Muscle of back (tissue), 13 donors: ENCODE measurements around the gene TRIM68. TPM values are rescaled to one million over a fixed set of nuclear protein-coding genes. Genes with fewer than 3 reads are reported as not detected.
A peak's percentile ranks its signal among the peaks of the same experiment; 100 is the strongest.

Source experiments
- DNase-seq, 3 donors: peaks; one replicate each; pipeline versions ENCODE4 v3.0.0 to v3.0.0-alpha.2; 2013
- long read RNA-seq, 9 donors: transcript quantifications; one replicate each; lab custom pipeline, GENCODE V29; 2026
- polyA plus RNA-seq, 10 donors: library from polyadenylated mRNA; unstranded; fragments of 120-200 nt; gene quantifications; one replicate each; pipeline ENCODE4 v1.2.1, GENCODE V29; 2013; ENCODE audit not compliant: insufficient read length in 10 of 10

The TRIM68 gene
- polyA plus RNA-seq = 10 to 100 TPM in 1 of 10 donors, 1 to 10 TPM in 9; 5.7 to 10.1 (median 8.3) TPM
- long read RNA-seq, donor 1, partial matches to known transcripts = 0 of 1 reads
- long read RNA-seq, donor 1, other reads (novel, unspliced or antisense) = 0 of 1 reads
- long read RNA-seq, donor 2, partial matches to known transcripts = 0 of 1 reads
- long read RNA-seq, donor 2, other reads (novel, unspliced or antisense) = 0 of 1 reads
- long read RNA-seq, donor 3 = 0 reads
- long read RNA-seq, donor 4 = 0 reads
- long read RNA-seq, donor 5, partial matches to known transcripts = 0 of 3 reads
- long read RNA-seq, donor 5, other reads (novel, unspliced or antisense) = 0 of 3 reads
- long read RNA-seq, donor 6, partial matches to known transcripts = 0 of 4 reads
- long read RNA-seq, donor 6, other reads (novel, unspliced or antisense) = 0 of 4 reads
- long read RNA-seq, donor 7 = 0 reads
- long read RNA-seq, donor 8 = 0 reads
- long read RNA-seq, donor 9 = 0 reads

DNA sequence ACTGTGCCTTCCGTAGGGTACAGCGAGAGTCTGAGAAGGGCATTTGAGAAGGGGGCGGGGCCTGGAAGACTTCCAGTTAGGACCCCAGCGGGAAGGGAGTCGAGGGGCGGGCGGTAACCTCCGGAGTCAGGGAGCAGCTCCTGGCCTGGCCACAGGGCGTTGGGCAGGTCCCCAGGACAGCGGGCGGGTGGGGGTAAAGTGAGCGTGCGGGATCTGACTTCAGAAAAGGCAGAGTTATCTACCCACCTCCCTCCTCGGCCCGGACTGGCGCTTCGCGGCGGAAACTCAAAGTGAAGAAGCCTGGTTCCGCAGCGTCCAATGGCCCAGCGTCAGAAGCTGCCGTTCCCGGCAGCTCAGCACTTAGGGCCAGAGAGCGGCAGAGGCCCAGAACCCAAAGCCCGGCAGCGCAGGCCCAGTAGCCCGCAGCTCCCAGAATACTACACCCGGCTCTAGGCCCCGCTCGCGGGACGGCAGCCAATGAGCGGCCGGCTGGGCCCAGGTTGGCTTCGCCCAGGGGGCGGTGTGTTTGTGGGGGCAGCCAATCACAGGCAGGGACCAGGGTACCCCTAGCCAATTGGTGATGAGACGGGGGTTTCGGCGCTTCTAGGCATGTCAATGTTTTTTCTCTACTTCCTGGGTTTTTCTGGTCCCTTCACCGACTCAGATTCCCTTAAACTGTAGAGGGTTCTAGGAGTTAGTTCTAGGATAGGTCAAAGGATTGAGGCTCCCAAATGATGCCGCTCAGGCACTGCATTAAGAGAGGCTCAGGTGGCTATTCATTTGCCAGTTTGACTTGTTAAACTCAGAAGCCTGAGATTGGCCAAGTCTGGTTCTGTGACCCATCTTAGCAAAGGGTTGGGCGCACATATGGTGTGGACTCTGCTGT is at the start of gene TRIM68:
Gene TRIM68 (minus strand): TSS at position 451 of the 886 bp plus-strand sequence. CDS start 2,727 bp downstream, outside the sequence.
- peak; percentile 94 to 97 (median 95) for DNase-seq

DNA sequence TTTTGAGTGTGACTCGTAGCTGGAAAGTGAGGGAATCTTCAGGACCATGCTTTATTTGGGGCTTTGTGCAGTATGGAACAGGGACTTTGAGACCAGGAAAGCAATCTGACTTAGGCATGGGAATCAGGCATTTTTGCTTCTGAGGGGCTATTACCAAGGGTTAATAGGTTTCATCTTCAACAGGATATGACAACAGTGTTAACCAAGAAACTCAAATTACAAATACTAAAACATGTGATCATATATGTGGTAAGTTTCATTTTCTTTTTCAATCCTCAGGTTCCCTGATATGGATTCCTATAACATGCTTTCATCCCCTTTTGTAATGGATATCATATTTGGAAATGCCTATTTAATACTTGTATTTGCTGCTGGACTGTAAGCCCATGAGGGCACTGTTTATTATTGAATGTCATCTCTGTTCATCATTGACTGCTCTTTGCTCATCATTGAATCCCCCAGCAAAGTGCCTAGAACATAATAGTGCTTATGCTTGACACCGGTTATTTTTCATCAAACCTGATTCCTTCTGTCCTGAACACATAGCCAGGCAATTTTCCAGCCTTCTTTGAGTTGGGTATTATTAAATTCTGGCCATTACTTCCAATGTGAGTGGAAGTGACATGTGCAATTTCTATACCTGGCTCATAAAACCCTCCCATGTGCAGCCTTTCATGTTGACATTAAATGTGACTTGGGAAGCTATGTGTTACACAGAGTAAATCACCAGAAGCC is 46.8 kb upstream of the TRIM68 start:
- DNase-seq = no peak

DNA sequence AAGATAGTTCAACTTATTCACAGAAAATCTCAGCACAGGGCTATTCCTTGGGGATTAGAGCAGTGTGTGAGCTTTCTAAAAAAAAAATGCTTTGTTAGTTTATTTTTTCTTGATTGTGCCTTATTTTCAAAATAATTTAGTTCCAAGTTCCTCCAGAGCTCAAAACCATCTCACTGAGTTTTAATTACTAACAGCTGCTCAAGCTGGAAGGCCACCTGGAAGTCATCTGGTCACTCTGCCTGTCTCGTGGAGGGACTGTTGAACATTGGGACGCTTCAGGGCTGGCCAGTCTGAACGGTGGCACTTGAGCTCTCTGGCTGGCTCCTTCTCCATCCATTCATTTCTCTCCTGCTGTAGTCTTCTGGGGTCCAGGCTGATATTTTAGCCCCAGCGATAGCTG is 39.7 kb upstream of the TRIM68 start:
- peak in 2 of 3 donors; percentile 8 to 28 for DNase-seq

GRCh38 chr11:4645974-4646373 is 37.9 kb upstream of the TRIM68 start:
- no peak for DNase-seq

DNA sequence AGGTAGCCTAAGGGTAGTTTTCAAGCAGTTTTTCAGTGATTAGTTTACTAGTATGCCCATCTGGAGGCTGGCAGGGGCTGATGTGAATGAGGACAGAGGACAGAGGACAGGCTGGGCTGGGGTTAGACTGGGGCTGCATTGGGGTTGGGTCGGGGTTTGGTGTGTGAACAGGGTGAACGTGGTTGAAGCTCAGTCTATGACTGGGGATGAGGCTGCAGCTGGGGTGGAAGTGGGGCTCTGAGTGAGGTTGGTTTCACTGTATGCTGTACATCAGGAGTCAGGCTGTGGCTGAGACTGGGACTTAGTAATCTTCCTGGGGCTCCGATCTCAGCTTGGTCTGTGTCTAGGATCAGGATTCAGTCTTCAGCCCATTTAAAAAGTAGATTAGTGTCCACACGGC is 36.2 kb upstream of the TRIM68 start:
- DNase-seq = no peak

GRCh38 chr11:4643682-4644081 is 35.7 kb upstream of the TRIM68 start, which contains the start of gene OR51E1:
OR51E1 (plus strand) TSS chr11:4643982; CDS start chr11:4652527, 8,545 bp downstream.
- DNase-seq = no peak

DNA sequence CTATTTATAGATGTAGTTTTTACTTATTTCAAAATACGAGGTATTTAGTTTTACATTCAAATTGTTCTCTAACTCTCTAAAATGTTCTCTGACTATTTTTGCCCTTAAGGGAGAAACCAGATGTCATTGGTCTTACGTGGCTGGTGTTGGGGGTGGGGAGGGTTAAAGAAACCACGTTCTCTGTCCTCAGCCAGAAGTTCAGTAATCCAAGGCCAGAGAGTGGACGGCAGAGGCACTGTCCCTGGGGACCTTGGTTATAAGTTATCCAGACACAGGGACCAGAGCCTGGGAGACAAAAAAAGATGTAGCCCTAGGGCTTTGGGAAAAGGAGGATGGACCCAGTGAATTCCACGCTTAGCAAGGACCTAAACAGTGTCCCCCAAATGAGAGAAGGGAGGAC is 35.0 kb upstream of the TRIM68 start:
- peak in 1 of 3 donors; percentile 29 for DNase-seq

DNA sequence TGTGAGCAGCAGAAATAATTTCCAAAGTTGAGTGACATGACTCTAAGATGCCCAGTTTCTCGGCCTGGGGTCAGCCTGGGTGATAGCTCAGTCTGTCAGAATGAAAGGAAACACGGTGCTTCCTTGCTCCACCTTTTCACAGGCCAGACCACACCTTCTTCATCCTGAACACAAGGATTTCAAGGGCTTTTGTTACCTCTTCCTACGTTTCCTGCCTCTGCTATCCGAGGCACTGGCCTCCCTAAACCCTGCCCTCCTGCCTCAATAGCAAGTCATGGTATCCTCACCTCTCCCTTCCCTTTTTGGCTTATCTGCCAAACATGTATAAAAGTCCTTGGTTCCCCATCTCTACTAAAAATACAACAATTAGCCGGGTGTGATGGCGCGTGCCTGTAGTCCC is 34.0 kb upstream of the TRIM68 start:
- DNase-seq = no peak

GRCh38 chr11:4641501-4641900 is 33.5 kb upstream of the TRIM68 start:
- no peak for DNase-seq

GRCh38 chr11:4639931-4640330 is 31.9 kb upstream of the TRIM68 start:
- DNase-seq = no peak

- no peak for DNase-seq
Measured at GRCh38 chr11:4637662-4638047, 29.6 kb upstream of the TRIM68 start.

DNA sequence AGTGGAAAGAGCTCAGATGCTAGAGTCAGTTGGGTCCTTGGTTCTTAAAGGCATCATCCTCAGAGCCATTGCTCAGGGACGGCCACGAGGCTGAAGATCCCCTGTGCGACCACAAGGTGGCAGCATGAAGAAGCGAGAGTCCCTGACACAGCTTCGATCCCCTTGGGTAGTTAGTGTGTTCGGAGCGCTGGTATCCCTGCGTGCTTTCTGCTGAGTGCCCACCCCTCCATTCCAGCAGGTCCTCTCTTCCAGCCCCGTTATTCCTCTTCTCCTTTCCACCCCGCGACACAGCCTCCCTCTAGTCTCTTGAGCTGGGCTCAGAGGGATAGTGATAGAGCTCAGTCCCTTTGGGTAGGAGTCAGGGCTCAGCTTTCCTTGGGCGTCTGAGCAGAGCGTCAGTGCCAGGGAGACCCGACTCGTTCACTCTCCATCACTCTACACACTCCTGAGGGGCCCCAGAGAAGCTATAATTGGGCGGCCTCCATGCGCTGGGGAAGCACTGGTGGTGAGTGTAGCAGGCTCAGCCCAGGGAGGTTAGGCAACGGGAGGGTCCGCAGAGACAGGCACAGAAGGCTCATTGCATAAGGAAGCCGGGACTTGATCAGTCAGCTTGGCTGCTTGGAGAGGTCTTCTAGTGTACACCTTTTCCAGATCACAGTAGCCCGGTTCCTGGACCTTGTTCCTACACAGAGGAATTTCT is 29.1 kb upstream of the TRIM68 start, which contains the start of gene OR51D1:
Gene OR51D1 (plus strand): TSS at position 516 of the 700 bp plus-strand sequence. CDS start 2,314 bp downstream, outside the sequence.
- DNase-seq = peak; percentile 58 to 78 (median 71)

DNA sequence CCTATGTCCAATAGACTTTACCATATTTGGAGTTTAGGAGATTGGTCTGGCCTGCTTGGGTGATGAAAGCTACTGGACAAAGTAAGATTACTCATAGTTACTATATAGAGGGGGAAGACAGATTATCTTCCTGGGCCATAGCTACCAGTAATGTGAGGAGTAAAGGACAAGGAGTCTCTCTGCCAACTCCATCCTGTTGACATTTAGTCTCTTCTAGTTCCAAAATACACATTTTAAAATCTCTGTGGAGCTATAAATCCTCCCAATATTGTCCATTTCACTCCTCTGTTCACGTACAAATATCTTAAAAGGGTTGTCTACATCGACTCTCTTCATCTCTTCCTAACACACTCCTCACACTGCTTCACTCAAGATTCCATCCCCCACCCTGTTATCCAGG is 28.1 kb upstream of the TRIM68 start:
- no peak for DNase-seq

DNA sequence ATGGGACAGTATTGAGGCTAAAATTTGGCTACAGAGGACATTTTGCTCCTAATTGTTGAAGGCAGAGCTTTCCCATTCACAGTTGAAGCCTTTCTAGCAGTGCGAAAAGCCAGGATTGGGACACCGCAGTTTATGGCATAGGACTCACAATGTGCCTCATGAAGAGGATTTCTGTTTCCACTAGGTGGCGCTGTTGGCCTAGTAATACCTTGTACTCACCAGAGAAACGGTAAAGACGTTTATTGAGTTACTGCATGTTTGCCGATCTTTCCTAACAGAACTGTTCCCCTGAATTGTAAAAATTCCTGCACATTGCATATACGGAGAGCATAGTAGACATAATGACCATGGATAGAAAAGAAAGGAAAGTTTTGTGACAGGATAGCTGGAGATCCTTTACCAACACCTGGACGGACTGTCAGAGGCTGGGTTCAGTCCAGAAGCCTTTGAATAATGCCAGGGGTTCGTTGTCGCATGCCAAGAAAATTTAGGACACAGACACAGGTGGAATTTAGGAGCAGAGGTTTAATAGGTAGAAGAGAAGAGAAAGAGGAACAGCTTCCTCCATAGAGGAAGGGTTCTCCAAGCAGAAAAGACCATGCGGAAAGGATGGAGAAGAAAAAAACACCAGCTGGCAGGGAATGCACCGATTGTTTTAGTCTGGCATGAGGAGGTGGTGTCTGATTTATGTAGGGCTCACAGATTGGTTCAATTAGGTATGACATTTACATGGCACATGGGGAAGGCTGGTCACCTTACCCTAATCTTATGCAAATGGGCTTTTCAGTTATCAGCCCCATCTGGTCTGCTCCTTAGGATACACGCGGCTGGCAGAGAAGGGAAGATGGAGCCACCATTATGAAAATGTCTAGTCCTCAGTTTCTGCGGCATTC is 18.4 kb upstream of the TRIM68 start:
- DNase-seq = peak; percentile 41 to 55 (median 43)

DNA sequence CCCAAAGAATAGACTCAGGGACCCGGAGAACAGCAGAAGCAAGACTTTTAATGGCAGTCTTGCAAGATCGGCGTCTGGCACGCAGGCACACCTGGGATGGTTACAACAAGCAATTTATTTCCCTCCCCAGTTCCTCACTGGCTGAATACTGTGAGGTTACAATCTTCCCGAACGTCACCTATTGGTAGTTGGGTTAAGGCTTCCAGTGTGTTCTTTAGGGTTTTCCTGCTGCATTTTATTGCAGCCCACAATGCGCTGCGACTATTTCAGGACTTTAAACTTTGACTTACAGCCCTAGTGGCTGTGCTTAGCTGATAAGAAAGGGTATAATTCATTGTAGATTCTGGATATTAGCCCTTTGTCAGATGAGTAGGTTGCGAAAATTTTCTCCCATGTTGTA is 11.5 kb upstream of the TRIM68 start:
- DNase-seq = no peak

- no peak for DNase-seq
Measured at GRCh38 chr11:4615856-4616444, 7.9 kb upstream of the TRIM68 start.

- DNase-seq = no peak
Measured at GRCh38 chr11:4611986-4612385, 4.0 kb upstream of the TRIM68 start.

DNA sequence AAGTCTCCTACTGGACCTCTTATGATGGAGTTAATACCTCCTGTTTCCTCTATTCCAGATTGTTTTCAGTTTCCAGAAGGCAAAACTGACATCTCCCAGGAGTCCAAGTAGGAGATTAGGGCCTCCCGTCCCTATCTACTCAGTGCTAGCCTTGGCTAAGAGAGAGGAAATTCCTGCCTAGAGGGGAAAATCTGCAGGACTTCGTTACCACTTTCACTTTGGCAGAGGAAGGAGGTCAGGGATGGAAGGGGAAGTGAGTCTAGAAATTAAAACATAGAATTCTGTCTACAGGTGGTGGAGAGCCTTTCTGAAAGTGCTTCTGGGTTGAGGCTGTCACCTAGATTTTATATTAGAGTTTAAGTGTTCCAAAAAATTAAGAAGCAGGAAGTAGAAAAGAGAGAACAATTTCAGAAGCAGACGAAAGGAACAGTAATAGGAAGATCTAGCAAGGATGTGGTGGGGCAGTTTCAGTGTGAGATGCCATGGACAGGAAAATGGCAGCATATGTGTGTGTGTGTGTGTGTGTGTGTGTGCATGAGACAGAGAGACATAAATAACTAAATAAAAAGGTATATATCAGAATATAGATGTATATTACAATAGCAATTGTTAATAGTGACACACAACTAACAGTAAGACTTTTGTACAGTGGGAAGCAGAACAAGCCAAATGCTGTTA is 2.4 kb upstream of the TRIM68 start:
- DNase-seq = no peak

GRCh38 chr11:4607096-4607495 is 935 bp downstream of the TRIM68 start:
- DNase-seq = peak in 1 of 3 donors; percentile 9
